Measurements from ENCODE around the gene ITPKB.

ITPKB gene

GRCh38 chr1:226736001-226736907, 2.8 kb downstream of the ITPKB start:
- TF ChIP-seq CTCF (IDR thresholded peaks at IDR 0.05; ENCODE audit: insufficient read depth, missing control alignments) = no peak
- DNase-seq (ENCODE audit: insufficient read length, low spot score) = no peak
- no peak for FAIRE-seq

GRCh38 chr1:226735576-226735975, 3.5 kb downstream of the ITPKB start:
- TF ChIP-seq CTCF (IDR thresholded peaks at IDR 0.05; ENCODE audit: insufficient read depth, missing control alignments) = no peak
- no peak for FAIRE-seq

GRCh38 chr1:226734611-226735153, 4.4 kb downstream of the ITPKB start:
- no peak for DNase-seq (ENCODE audit: insufficient read length, low spot score)
- FAIRE-seq = no peak
- no peak for TF ChIP-seq CTCF (IDR thresholded peaks at IDR 0.05; ENCODE audit: insufficient read depth, missing control alignments)

More at GRCh38 chr1:226735576-226735975, 3.5 kb downstream of the ITPKB start:
- DNase-seq (ENCODE audit: insufficient read length, low spot score) = no peak

GRCh38 chr1:226733876-226734275, 5.2 kb downstream of the ITPKB start:
- no peak for DNase-seq (ENCODE audit: insufficient read length, low spot score)
- TF ChIP-seq CTCF (IDR thresholded peaks at IDR 0.05; ENCODE audit: insufficient read depth, missing control alignments) = no peak
- no peak for FAIRE-seq

- DNase-seq (ENCODE audit: insufficient read length, low spot score) = no peak
- FAIRE-seq = no peak
- TF ChIP-seq CTCF (IDR thresholded peaks at IDR 0.05; ENCODE audit: insufficient read depth, missing control alignments) = no peak
Observed at GRCh38 chr1:226733304-226733703, 5.8 kb downstream of the ITPKB start.

GRCh38 chr1:226732856-226733291, 6.2 kb downstream of the ITPKB start:
- DNase-seq (ENCODE audit: insufficient read length, low spot score) (no peak), FAIRE-seq (no peak)
- TF ChIP-seq CTCF (IDR thresholded peaks at IDR 0.05; ENCODE audit: insufficient read depth, missing control alignments) = no peak

Data from D721Med (cell line).